DMS114 treated with DMSO at 0.1 percent for 48 hours (cell line): ENCODE measurements around the gene FBXW8.

Source experiments
- DNase-seq: peaks from one replicate; lab custom pipeline; 2025; ENCODE audit not compliant: unreplicated experiment; lab: John Stamatoyannopoulos, UW

FBXW8 gene

DNA sequence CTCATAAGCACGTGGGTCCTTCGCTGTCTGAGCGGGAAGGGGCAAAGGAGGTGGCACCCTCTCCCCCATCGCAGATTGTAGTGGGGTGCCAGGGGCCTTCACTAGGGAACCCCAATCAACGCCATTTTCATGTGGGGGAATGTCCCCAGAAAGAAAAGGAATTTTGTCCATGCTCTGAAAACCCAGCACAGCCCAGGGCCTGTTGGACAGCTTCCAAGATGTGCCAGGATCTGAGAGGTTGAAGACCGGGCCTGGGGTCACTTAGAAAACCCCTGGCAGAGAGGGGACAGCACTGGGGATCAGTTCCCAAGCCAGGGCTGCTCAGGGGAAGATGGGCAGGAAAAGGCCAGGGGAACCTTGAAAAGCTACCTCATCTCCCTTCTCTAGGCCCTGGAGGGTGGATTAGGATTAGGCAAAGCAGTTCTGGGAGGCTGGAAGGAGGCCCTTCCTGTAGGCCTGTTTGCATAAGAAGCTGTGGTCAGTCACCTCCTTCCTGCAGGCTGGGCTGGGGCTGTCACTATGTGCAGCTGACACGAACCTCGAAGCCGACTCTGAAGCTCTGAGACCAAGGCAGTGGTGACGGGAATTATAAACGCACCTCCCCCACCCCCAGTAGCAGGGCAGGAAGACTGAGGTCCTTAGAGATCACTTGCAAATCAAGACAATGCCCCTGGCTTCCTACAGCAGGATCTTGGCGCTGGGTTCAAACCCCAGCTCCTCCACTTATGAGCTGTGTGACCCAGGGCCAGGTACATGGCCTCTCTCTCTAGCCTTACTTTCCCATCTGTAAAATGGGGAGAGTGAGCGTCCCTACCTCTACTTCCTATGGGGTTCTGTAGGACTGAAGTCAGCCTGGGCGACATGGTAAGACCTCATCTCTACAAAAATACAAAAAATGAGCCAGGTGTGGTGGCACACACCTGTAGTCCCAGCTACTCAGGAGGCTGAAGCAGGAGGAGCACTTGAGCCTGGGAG is 159.5 kb downstream of the FBXW8 start:
- no peak for DNase-seq

DNA sequence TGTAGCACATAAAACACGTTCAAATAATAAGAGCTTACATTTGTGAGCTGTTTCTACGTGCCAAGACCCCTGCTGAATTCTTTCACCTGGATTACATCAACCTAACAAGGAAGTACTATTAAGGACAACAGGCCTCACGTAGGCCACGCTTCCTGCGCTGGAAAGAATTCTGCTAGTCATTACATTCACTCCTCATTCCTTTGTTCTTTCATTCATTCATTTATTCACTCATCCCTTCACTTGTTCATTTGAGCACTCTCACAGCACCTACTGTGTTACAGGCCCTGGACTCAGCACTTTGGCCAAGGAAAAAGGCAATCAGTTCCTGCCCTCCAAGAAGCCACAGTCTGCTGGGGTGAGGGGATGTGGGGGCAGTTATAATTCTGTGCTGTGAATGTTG is 160.3 kb downstream of the FBXW8 start:
- DNase-seq = no peak

DNA sequence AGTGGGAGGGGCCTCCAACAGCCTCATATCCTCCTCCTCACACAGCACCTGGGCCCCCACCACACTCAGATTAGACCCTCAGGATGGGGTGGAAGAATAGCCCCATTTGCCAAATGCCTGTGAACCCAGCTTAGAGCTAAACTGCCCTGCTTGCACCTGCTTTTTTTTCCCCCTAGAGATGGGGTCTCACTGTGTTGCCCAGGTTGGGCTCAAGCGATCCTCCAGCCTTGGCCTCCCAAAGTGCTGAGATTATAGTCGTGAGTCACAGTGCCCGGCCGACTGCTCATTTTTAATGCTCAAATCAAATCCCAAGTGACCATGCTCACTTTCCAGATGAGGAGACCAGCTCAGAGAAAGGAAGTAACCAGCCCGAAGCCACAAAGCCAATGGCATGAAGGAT is 161.4 kb downstream of the FBXW8 start:
- no peak for DNase-seq

DNA sequence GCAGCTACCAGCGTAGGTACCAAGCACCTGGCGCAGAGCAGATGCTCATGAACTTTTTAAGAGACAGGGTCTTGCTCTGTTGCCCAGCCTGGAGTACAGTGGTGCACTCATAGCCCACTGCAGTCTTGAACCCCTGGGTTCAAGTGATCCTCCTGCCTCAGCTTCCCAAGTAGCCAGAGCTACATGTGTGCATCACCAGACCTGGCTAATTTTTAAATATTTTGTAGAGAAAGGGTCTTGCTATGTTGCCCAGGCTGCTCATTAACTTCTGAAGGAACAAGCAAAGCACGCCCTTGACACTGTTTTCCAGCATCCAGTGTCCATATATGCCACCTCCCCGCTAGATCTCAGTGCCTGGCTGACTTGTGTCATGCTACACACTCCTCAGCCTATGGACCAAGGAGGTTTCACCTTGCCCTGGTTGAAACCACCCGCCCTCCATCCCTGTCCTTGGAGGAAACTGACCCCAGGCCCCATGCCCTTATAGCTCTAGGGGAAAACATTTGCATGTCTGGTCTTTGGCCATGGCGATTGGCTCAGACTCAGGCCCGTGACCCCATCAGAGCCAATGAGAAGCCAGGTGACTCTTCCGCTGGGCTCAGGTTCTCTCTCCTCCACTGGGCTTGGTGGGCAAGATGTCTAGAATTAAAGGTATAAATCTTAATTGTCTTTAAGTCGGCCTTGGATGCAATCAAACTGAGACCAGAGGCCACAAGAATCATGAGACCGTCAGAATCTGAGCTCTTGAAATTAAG is 162.2 kb downstream of the FBXW8 start:
- DNase-seq = no peak

DNA sequence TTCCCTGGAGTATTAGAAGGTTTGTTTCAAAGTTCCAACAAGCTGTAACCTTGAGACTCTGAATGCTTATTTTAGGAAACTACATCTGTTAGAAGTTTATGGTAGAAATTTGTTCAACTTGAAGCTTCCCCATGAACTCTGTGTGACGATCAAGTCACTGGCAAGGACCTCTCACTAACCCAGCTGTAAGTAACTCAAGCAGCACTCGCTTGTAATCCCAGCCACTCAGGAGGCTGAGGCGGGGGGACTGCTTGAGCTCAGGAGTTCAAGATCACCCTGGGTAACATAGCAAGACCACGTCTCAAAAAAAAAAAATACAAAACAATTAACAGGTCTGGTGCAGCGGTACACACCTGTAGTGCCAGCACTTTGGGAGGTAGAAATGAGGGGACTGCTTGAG is 162.9 kb downstream of the FBXW8 start:
- no peak for DNase-seq

DNA sequence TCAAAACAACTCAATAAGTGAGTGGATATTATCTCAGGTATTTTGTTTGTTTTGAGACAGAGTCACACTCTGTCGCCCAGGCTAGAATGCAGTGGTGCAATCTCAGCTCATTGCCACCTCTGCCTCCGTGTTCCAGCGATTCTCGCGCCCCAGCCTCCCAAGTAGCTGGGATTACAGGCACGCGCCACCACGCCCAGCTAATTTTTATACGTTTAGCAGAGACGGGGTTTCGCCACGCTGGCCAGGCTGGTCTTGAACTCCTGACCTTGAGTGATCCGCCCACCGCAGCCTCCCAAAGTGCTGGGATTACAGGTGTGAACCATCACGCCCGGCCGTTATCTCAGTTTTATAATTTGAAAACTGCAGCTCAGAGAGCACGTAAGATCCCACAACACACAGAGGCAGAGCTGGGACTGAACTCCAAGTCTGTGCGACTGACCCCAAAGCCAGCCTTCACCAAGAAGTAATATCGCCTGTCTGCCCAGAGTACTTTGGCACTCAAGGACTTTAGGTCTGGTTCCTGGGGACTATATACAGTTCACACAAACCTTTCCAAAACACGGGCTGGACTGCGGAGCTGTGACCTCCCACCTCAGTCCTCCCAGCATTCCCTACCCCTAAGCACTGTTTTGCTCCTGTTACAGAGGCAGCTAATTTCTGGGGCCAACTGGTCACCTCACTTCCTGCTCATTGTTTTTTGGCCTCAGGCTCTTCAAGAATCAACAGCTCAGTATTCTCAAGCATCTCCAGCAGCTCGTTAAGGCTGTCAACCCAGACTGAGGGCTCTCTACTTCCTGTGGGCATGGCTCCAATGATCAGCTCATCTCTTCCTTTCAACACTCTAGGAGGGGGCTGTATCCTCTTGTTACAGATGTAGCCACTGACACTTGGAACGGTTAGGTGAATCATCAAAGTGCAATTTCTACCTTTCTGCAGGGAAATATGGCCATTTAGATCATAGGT is 165.9 kb downstream of the FBXW8 start:
- no peak for DNase-seq

DNA sequence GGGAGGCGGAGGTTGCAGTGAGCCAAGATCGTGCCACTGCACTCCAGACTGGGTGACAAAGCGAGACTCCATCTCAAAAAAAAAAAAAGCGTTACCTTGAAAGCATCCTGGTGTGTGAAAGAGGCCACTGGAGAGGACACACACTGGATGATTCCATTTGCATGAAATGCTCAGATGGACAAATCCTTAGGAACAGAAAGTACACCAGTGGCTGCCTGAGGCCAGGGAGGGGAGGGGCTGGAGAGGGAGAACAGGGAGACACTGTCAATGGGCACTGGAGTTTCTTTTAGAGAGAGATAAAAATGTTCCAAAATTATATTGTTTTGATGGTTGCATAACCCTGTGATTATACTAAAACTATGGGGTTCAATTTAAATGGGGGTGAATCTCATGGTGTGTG is 168.7 kb downstream of the FBXW8 start:
- DNase-seq = no peak

DNA sequence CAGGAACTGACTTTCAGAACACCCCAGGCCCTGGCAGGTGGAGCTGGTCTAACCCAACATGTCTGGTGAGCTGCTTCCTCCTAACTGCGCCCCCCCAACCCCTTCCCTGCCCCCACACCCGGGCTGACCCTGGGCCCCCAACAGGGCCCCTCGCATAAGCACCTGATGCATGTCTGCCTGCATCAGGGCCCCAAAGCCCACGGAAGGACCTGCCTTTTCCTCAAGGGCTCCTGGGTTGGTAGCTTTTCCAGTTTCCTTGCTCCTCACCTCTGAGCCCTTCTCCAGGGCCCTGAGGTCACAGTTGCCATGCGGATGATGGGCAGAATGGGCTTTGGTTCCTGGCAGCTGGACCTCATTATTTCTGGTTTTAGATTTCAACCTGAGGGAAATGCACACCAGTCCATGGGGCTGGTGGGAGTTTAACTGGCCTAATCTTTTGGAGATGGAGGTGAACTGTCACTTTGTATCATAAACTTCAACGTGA is 170.0 kb downstream of the FBXW8 start:
- no peak for DNase-seq
